SKM-1 (cell line): Measurements from ENCODE around the gene HDAC7.
A peak's percentile ranks its signal among the peaks of the same experiment; 100 is the strongest.

Experiments
- DNase-seq: peaks from one replicate; lab custom pipeline; 2025; ENCODE audit not compliant: unreplicated experiment; lab: John Stamatoyannopoulos, UW

Gene HDAC7

DNA sequence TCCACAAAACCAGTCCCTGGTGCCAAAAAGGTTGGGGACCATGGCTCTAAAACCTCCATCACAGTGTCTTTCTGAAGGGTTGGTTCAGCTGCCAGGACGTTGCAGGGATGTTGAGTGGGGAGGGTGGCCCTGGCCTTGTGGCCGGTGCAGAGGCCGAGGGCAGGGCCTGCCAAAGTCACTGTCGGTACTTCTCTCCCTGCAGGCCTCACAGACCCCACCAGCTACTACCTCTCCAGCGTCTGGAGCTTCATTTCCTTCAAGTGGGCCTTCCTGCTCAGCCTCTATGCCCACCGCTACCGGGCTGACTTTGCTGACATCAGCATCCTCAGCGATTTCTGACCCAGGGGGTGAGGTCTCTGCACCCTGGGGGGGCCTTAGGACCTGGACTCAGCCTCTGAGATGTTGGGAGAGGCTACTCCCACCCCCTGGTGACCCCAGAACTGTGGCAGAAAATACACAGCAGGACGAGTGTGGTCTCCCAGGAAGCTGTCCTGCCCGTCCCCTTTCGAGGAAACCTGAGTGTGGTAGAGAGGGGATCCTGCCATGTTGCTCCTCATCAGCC lies 39.7 kb downstream of the HDAC7 start:
- no peak for DNase-seq

DNA sequence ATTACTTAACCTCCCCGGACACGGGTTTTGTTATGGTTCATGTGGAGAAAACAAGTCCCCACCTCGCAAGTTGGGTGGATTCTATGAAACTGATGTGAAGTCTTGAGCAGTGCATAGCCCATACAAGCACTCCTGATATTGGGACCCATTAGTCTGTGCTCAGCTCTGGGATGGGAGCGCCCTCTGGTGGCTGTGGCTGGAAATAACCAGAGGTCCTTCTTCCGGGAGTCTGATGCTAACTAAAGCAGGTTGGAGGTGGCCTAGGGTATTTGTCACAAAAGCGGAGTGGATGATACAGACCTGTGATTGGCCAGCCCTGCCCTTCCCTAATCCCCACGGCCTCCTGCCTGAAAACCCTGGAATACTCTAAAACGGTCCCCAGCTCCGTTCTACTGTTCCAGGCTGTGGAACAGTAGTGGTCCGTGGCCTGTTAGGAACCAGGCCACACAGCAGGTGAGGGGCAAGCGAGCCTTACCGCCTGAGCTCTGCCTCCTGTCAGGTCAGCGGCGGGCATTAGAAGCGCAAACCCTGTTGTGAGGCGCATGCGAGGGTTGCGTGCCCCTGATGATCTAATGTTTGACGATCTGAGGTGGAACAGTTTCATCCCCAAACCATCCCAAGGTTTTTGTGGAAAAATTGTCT lies 40.3 kb downstream of the HDAC7 start:
- peak; percentile 4 for DNase-seq

DNA sequence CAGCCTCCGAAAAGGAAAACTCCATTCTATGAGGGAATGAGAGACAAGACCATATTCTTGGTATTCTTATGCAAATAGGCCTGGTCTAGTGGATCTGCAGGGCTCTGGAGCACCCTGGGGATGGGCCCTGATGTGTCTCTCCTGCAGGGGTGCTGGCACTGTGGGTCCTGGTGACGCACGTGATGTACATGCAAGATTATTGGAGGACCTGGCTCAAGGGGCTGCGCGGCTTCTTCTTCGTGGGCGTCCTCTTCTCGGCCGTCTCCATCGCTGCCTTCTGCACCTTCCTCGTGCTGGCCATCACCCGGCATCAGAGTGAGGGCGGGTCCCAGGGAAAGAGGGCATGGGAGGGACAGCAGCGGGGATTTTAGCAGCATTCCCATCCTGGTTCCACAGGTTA lies 40.8 kb downstream of the HDAC7 start:
- DNase-seq = no peak

DNA sequence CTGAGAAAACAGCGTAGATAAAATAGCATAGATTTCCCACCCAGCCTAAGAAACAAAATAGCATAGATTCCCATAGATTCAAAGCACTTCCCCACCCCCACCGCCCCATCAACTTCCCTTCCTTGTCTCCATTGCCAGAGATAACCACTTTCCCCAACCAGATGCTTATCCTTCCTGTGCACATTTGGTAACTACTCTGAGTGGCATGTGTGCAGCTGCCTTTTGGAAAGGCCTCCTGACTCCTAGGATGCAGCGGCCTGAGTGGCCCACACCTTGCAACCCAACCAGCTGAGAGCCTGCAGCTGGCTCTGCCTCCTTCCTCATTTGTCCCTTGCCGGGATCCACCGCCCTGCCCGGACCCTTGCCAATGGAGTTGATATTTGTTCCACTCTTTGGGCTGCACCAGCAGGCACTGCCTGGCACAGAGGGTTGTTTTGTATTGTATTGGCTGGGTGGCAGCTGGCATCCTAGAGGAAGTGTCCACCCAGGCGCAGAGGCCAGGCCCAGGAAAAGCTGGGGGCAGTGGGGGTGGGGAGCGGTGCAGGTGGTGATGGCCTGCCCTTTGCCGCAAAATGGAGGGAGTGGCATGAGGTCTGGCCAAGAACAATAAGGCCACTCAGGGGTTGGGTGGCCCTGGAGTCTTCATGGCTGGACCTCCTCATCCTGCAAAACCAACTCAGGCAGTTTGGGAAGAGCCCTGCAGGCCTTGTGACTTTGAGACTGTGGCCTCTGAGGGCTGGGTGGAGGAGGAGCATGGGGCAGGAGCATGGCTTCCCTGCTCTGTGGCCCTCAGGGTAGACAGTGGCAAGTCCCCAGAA lies 41.8 kb downstream of the HDAC7 start:
- no peak for DNase-seq

DNA sequence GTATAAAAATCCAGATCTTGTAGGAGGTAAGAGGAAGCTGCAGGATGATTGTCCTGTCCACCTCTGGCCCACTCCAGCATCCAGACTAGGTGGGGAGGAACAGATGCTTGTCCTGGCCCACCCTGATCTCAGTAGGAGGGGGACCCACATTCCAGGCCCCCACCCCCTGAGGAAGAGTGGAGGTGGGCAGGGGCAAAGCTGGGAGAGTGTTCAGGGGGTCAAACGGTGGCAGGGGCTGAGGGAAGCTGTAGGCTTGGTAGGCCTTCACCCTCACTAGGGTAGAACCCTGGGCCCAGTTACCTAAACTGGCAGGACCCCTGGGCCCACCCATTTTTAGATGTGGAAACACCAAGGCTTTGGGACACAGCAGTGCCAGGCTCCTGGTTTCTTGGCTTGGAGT lies 42.6 kb downstream of the HDAC7 start:
- DNase-seq = no peak

DNA sequence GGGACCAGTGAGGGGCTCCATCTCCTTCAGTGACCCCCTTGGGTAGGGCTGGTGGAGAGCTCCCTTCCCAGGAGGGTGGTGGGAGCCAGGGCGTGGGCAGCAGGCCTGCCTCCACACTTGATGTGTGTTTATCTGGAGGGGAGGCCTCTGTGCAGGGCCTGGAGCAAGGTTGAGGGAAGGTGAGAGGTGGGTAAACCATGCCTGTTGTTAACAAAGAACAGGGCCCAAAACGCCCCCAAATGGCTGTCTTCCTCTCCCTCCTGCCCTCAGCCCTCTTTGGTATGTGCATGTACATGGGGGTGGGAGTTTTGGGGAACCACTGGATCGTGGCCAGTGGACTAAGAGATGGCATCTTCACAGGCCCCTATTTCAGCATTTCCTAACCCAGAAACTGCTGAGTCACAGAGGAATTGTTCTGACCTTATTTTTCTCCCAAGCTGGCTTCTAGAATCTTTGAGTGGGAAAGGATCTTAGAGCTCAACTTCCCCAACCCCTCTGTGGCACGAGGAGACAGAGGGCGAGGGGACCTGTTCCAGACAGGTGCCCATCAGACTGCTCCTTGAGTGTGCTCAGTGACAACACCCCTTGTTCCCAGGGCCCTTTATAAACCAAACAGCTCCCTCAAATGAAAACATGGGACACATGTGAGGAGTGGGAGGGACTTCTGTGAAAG lies 43.1 kb downstream of the HDAC7 start:
- DNase-seq = no peak

DNA sequence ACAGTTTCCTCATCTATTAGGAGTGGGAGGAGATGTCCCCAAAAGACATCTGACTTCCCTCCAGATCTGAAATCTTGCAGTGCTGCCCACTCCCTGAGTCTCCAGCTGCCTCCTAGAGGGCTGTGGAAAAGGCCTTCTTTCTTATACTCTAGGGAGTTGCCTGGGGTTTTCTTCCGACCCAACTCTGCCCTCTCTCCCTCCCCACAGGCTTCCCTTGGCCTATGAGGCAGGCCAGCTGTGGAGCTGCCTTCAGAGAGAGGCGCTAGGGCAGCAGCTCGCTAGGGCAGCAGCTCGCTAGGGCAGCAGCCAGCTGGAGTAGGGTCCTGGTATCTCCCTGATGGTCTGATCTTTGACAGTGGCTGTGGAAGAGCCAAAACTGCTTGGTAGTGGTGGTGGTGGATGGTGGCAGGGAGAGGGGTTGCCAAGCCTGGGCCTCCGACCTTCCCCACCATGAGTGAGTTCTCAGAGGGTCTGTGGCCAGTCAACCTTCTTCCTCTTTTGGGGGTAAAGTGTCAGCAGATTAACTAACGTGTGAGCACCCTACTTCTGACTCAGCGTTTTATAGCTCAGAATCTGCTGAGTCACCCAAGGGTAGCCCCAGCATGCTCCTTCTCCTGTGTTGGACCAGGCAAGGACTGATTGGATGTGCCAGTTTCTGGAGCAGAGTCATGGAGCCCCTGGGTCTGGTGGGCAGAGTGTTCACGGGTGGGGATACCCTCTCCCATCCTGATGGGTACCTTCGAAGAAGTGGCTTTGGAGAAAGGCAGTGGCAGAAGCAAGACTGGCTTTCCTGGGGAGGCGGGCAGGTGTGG lies 44.4 kb downstream of the HDAC7 start:
- DNase-seq = peak; percentile 16

DNA sequence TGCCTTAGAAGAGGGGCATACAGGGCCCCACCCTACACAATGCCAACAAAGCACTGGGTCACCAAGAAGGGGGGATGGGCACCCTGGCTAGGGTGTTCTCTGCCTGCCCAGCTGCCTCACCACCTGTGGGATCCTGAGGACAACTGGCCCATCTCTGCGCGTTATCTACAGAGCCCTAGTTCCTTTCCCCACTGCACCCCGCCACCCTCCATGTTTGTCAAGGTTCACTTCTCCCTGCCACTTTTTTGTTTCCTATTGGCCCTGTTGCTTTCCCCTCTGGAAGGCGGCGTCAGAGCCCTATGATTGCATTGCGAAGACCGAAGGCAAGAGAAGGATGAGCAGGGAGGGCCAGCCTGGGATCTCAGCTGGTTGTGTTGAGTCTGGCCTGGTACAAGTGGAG lies 45.0 kb downstream of the HDAC7 start:
- no peak for DNase-seq

DNA sequence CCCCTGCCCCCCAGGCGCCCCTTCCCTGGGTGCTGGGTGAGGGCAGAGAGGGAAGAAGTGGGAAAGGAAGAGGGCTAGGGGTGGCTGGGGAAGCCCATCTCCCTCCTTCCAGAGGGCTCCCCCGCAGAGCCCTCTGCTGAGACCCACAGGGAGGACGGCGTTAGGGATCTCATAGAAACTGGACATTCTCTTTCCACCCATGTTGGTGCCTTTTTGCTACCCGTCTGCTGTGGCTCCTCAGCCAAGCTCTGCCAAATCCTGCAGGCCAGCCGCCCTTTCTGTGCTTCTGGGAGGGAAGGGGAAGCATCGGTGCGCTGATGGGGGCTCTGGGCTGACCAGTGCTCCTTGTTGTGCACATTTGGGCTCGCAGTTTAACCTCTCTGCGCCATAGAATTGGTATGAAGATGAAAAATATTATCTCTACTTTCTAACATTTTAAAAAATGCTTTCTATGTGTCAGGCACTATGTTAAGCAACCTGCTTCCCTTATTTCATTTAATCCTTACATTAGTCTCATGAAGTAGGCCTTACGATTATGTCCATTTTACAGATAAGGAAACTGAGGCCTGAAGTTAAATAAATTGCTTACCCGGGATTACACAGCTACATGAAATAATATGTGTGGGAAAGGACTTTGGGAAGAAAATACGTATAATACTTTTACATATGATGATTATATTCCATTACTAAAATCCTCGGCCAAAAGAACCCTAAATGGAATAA lies 45.7 kb downstream of the HDAC7 start:
- no peak for DNase-seq

DNA sequence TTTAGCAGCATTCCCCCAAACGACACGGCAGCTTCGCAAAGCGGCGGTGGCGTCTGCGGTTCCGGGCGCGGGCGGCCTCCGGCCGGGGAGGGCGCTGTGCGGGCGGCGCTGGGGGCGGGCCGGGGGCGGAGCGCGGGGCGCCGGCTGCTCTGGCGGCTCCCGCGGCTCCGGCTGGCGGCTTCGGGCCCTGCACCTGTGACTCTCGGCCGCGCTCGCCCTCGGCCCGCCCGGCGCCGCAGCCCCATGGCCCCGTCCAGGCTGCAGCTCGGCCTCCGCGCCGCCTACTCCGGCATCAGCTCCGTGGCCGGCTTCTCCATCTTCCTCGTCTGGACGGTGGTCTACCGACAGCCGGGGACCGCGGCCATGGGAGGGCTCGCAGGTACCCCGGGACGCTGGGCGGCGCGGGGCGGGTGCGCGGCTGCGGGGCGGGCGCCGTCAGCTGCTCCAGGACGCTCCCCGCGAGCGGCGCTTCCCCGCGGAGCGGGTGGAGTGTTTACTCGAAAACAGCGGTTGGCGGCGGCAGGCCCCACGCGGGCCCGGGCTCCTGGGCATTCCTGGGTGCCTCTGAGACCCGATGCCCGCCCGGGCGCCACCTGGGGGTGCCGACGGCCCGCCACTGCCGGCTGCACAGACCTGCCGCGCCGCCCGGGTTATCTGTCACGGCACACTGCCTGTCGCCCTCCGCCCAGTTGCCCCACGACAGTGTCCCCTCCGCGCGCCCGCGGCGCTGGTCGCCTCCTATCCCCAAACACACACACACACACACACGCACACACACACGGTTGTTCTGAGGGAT lies 46.4 kb downstream of the HDAC7 start, which contains the start of gene SLC48A1:
TSS of gene SLC48A1 (plus strand) at position 177 of the 796 bp plus-strand sequence. CDS start at position 244, 67 bp downstream.
- DNase-seq = no peak

DNA sequence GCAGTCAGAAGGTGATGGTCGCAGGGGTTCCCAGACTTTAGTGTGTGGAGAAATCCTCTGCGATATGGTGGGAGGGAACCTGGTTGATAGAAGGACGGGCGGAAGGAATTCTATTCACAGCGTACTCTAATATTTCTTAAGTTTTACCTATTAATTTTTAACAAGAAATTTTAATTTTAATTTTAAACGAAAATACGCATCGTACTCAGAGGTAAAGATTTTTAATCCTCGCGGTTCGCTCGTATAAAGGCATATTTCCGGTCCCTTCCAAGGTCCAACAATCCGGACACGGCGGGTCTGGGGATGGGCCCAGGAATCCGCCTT lies 47.0 kb downstream of the HDAC7 start:
- no peak for DNase-seq

DNA sequence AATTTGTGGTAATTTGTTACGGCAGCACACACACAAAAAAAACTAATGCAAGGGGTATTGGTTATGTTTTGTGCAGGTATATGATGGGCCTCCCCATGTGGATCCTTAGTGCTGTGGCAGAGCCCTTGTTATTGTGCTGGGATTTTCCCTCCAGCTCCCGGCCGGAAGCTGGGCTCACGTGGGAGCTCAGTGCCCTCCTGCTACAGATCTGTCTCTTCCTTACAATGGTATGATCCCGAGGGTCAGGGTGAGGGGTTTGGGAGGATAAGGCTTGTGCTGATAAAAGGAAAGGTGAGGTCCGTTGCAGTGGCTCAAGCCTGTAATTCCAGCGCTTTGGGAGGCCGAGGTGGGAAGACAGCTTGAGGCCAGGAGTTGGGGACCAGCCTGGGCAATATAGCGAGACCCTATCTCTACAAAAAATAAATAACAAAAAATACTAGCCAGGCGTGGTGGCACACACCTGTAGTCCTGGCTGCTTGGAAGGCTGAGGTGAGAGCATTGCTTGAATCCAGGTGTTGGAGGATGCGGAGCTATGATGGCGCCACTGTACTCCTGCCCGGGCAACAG lies 47.5 kb downstream of the HDAC7 start:
- DNase-seq = no peak

DNA sequence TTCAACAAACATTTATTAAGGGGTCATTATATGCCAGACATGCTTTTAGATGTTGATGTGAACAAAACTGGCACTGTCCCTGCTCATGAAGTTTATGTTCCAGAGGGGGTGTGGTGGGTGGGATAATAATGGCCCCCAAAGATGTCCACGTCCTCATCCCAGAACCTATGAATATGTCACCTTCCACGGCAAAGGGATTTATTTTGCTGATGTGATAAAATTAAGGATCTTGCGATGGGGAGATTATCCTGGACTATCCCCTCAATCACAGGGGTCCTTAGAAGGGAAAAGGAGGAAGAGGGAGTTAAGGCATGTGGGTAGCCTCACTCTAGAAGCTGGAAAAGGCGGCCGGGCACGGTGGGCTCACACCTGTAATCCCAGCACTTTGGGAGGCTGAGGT lies 48.4 kb downstream of the HDAC7 start:
- DNase-seq = no peak

DNA sequence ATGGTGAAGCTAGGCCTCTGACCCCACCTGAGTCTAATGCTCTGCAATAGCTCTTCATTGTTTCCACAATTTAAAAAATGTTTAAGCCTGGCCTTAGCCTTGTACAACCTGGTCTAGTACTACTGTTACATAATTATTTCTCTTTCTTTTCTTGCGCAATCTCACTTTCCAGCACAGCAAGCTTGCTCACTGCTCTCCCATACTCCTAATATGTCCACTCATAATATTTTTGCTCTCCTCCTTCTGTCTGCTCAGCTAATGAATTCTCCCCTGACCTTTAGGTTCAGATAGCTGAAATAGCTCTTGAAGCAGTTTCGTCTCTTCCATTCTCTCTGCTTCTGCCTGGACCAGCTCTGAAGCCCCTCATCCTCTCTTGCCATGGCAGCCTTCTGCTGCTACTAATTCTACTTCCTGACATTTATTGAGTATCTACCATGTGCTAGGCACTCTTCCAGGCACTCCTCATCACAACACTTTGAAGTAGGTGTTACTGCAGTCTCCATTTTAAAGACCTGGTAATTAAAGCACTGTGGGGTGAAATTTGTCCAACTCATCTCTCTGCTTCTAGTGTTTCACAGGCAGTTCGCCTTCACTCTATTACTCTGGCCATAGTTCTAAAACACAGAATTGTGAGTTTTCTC lies 49.5 kb downstream of the HDAC7 start:
- peak; percentile 40 for DNase-seq

DNA sequence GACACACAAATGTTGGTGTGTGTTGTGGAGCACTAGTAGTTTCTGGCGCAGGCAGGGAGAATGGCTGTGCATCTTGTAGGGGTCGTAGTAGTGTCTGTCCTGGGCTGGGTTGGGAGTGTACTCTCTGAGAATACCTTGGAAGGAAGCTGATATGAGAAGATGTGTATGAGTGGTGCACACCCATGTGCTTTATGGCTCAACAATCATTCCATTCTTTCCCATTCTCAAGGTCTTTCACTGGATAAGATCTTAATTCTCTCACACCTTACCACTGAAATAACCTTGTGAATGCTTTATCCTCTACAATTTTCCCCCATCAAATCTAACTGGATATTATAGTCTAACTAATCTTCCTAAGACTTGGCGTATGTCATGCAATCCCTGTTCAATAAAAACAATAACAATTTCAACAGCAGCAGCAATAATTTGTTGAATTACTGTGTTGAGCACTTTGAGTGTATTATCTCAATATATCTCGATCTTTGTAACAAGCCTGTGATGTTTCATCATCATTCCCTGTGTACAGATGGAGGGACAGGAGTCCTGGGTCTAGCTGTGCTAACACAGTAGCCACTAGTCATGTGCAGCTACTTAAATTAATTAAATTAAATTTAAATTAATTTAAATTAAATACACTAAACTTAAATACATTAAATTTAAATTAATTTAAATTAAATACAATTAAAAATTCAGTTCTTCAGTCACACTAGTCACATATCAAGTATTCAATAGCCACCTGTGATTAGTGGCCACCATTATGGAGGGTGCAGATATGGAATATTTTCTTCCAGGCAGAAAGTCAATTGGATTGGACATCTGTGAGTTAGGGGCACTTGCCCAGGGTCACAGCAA lies 50.2 kb downstream of the HDAC7 start:
- DNase-seq = no peak

DNA sequence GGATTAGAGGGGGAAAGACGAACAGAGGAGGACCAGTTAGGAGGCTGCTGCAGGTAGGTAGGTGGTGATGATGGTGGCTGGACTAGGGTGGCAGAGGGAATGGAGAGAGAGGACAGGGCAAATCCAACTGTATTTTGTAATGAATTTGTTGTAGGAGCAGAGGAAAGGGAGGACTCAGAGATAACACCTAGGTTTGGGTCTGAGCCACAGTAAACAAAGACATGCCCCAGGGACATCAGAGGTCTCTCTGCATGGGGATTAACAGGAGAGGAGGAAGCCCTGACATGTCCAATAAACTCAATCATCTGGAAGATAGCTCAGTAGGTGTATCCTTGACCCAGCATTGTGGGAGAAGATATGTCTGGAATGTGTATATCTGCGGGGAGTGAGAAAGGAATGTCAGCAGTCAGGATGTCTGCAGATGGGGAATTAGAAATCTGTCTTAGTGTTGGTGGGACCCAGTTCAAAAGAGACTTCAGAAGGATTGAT lies 51.3 kb downstream of the HDAC7 start:
- DNase-seq = no peak

DNA sequence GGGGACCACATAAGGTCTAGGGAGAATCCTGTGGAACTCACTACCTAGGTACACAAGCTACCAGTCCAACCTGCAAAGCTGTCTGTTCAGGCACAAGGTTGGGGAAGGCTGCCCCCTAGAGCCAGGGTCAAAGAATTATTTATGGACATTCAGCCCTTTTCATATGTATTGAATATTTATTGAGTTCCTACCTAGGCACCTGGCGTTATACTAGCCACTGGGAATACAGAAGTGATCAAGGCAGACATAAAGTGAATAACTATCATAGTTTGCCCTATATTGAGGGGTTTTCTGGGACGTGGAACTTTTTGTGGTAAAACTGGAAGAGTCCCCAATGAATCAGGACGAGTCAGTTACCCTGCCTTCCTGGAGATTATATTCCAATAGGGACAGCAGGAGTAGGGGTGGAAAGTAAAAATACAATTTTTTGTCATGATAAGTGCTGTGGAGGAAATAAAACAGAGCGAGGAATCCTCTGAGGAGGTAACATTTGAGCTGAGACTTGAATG lies 52.4 kb downstream of the HDAC7 start:
- no peak for DNase-seq
